Measurements from ENCODE around the gene MT1HL1. TPM values are rescaled to one million over a fixed set of nuclear protein-coding genes. Genes with fewer than 3 reads are reported as not detected.

The MT1HL1 gene
- total RNA-seq, 1 experiment from 2014 or later: not detected

DNA sequence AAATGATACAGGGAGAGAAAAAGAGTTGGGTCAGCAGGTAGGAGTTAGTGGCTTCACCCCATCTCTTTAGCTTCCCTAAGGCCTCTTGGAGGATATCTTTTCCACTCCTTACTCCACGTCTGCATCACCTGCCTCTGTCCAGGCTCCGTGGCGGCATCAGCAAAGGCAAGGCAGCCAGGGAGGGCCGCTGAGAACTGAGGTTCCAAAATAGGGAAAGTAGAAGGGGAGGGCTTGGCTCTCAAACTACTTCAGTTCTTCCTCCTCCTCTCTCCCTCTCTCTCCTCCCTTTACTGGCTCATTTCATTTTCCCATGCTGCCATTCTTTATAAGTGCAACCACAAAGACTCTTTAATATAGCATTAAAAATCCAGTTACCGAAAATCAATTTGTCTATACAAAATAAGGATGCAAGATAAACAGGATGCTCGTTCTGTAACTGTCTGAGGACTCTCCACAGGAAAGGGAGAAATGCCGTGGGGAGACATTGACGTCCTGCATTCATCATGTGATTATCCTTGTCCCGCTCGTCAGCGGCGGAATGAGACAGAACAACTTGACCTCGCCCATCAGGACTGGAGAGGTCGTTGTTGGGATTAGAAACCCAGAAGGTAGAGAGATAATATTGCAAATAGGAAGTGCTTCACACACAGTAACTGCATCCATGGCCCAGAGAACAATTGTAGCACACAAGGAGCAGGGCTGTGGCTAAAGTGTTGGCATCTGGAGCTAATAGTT, 3.1 kb upstream of the MT1HL1 start (continued):
- TF ChIP-seq, protein P1, sequence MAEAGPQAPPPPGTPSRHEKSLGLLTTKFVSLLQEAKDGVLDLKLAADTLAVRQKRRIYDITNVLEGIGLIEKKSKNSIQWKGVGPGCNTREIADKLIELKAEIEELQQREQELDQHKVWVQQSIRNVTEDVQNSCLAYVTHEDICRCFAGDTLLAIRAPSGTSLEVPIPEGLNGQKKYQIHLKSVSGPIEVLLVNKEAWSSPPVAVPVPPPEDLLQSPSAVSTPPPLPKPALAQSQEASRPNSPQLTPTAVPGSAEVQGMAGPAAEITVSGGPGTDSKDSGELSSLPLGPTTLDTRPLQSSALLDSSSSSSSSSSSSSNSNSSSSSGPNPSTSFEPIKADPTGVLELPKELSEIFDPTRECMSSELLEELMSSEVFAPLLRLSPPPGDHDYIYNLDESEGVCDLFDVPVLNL (CRISPR knock-in tag; IDR thresholded peaks at IDR 0.05; ENCODE audit: borderline replicate concordance, low read depth): no peak
- TF ChIP-seq, protein P2, sequence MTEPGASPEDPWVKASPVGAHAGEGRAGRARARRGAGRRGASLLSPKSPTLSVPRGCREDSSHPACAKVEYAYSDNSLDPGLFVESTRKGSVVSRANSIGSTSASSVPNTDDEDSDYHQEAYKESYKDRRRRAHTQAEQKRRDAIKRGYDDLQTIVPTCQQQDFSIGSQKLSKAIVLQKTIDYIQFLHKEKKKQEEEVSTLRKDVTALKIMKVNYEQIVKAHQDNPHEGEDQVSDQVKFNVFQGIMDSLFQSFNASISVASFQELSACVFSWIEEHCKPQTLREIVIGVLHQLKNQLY (CRISPR knock-in tag; IDR thresholded peaks at IDR 0.05): no peak
- TF ChIP-seq ZNF263 (CRISPR knock-in tag; IDR thresholded peaks at IDR 0.05; ENCODE audit: low read depth) (no peak), ZNF671 (CRISPR knock-in tag; IDR thresholded peaks at IDR 0.05) (no peak), MYBL2 (CRISPR knock-in tag; IDR thresholded peaks at IDR 0.05) (no peak), ELF4 (CRISPR knock-in tag; IDR thresholded peaks at IDR 0.05; ENCODE audit: low read depth) (no peak)
- TF ChIP-seq, protein P3, sequence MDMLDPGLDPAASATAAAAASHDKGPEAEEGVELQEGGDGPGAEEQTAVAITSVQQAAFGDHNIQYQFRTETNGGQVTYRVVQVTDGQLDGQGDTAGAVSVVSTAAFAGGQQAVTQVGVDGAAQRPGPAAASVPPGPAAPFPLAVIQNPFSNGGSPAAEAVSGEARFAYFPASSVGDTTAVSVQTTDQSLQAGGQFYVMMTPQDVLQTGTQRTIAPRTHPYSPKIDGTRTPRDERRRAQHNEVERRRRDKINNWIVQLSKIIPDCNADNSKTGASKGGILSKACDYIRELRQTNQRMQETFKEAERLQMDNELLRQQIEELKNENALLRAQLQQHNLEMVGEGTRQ (CRISPR knock-in tag; IDR thresholded peaks at IDR 0.05): no peak
- TF ChIP-seq, protein P4, sequence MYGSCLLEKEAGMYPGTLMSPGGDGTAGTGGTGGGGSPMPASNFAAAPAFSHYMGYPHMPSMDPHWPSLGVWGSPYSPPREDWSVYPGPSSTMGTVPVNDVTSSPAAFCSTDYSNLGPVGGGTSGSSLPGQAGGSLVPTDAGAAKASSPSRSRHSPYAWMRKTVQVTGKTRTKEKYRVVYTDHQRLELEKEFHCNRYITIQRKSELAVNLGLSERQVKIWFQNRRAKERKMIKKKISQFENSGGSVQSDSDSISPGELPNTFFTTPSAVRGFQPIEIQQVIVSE (CRISPR knock-in tag; IDR thresholded peaks at IDR 0.05; ENCODE audit: borderline replicate concordance): no peak
- TF ChIP-seq, protein P5, sequence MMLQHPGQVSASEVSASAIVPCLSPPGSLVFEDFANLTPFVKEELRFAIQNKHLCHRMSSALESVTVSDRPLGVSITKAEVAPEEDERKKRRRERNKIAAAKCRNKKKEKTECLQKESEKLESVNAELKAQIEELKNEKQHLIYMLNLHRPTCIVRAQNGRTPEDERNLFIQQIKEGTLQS (CRISPR knock-in tag; conservative IDR thresholded peaks at IDR 0.05): no peak

DNA sequence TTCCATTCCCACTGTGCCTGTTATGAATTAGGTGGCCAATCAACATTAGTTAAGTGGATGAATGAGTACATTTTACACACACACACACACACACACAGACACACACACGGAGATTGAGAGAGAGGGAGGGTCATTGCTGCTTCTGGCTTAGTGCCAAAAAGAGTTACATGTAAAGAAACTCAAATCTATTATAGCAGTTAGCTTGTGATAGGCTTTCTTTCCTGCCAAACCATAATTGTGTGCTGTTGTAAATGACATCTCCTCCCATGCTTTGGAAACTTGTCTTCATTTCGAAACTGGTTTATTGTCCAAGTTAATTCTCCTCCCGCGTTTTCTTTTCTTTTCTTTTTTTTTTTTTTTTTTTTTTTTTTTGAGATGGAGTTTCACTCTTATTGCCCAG, 1.4 kb upstream of the MT1HL1 start:
- DNase-seq (ENCODE audit: low spot score): no peak
- Mint-ChIP-seq H3K27me3 (ENCODE audit: low read depth) (peaks cover 10% of the 10 kb centered on the region), H3K27ac (no peak overlapping the region), H3K36me3 (no peaks in the 10 kb centered on the region), H3K9me3 (peaks cover 12% of the 10 kb centered on the region), H3K4me1 (peaks cover 27% of the 10 kb centered on the region), H3K4me3 (no peak overlapping the region)
- TF ChIP-seq, protein P6, sequence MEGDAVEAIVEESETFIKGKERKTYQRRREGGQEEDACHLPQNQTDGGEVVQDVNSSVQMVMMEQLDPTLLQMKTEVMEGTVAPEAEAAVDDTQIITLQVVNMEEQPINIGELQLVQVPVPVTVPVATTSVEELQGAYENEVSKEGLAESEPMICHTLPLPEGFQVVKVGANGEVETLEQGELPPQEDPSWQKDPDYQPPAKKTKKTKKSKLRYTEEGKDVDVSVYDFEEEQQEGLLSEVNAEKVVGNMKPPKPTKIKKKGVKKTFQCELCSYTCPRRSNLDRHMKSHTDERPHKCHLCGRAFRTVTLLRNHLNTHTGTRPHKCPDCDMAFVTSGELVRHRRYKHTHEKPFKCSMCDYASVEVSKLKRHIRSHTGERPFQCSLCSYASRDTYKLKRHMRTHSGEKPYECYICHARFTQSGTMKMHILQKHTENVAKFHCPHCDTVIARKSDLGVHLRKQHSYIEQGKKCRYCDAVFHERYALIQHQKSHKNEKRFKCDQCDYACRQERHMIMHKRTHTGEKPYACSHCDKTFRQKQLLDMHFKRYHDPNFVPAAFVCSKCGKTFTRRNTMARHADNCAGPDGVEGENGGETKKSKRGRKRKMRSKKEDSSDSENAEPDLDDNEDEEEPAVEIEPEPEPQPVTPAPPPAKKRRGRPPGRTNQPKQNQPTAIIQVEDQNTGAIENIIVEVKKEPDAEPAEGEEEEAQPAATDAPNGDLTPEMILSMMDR (IDR thresholded peaks at IDR 0.05): no peak
- TF ChIP-seq ZNF671 (CRISPR knock-in tag; IDR thresholded peaks at IDR 0.05) (no peak), RELA (CRISPR knock-in tag; IDR thresholded peaks at IDR 0.05; ENCODE audit: borderline replicate concordance) (no peak), SMAD4 (CRISPR knock-in tag; IDR thresholded peaks at IDR 0.05) (no peak)
- CTCF ChIA-PET: no interaction called here
- ATAC-seq: no peak
- POLR2A ChIA-PET: no interaction called here

DNA sequence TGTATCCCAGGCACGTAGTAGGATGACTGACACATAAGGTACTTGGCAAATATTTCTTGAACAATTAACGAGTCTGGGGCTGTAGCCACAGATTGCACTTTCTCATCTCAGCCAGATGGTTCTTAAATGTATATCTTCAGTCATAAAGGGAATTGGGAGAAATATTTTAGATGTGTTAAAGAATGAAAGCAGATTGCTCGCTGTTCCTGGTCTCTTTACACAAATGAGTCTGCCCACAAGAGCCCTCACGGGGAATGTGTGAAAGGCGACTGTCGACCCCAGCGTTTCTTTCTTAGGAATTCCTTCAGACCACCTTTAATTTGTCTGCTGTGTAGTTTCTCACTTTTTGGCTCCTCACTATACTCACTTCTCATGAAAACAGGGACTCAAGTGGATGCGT, 725 bp downstream of the MT1HL1 start:
- no peak overlapping the region for H3K4me3 Mint-ChIP-seq
- no peaks in the 10 kb centered on the region for H3K36me3 Mint-ChIP-seq
- peaks cover 15% of the 10 kb centered on the region for H3K9me3 Mint-ChIP-seq
- TF ChIP-seq, protein P7, sequence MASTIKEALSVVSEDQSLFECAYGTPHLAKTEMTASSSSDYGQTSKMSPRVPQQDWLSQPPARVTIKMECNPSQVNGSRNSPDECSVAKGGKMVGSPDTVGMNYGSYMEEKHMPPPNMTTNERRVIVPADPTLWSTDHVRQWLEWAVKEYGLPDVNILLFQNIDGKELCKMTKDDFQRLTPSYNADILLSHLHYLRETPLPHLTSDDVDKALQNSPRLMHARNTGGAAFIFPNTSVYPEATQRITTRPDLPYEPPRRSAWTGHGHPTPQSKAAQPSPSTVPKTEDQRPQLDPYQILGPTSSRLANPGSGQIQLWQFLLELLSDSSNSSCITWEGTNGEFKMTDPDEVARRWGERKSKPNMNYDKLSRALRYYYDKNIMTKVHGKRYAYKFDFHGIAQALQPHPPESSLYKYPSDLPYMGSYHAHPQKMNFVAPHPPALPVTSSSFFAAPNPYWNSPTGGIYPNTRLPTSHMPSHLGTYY (CRISPR knock-in tag; IDR thresholded peaks at IDR 0.05): no peak
- no peak for TF ChIP-seq FOXJ3 (CRISPR knock-in tag; IDR thresholded peaks at IDR 0.05; ENCODE audit: borderline replicate concordance)
- TF ChIP-seq CREM (CRISPR knock-in tag; IDR thresholded peaks at IDR 0.05): no peak
- TF ChIP-seq, protein P6 (IDR thresholded peaks at IDR 0.05): no peak
- no peak for TF ChIP-seq NR1H2 (CRISPR knock-in tag; IDR thresholded peaks at IDR 0.05)
- TF ChIP-seq, protein P8, sequence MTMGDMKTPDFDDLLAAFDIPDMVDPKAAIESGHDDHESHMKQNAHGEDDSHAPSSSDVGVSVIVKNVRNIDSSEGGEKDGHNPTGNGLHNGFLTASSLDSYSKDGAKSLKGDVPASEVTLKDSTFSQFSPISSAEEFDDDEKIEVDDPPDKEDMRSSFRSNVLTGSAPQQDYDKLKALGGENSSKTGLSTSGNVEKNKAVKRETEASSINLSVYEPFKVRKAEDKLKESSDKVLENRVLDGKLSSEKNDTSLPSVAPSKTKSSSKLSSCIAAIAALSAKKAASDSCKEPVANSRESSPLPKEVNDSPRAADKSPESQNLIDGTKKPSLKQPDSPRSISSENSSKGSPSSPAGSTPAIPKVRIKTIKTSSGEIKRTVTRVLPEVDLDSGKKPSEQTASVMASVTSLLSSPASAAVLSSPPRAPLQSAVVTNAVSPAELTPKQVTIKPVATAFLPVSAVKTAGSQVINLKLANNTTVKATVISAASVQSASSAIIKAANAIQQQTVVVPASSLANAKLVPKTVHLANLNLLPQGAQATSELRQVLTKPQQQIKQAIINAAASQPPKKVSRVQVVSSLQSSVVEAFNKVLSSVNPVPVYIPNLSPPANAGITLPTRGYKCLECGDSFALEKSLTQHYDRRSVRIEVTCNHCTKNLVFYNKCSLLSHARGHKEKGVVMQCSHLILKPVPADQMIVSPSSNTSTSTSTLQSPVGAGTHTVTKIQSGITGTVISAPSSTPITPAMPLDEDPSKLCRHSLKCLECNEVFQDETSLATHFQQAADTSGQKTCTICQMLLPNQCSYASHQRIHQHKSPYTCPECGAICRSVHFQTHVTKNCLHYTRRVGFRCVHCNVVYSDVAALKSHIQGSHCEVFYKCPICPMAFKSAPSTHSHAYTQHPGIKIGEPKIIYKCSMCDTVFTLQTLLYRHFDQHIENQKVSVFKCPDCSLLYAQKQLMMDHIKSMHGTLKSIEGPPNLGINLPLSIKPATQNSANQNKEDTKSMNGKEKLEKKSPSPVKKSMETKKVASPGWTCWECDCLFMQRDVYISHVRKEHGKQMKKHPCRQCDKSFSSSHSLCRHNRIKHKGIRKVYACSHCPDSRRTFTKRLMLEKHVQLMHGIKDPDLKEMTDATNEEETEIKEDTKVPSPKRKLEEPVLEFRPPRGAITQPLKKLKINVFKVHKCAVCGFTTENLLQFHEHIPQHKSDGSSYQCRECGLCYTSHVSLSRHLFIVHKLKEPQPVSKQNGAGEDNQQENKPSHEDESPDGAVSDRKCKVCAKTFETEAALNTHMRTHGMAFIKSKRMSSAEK (CRISPR knock-in tag; IDR thresholded peaks at IDR 0.05; ENCODE audit: borderline replicate concordance): no peak
- no peak for TF ChIP-seq GABPB1 (CRISPR knock-in tag; IDR thresholded peaks at IDR 0.05)
- TF ChIP-seq TEAD4 (CRISPR knock-in tag; IDR thresholded peaks at IDR 0.05): no peak

More for the DNA sequence above, 725 bp downstream of the MT1HL1 start:
- POLR2A ChIA-PET: no interaction called here
- peaks cover 17% of the 10 kb centered on the region for H3K4me1 Mint-ChIP-seq
- no peak for ATAC-seq
- no peak for DNase-seq (ENCODE audit: low spot score)
- peaks cover 8% of the 10 kb centered on the region for H3K27me3 Mint-ChIP-seq (ENCODE audit: low read depth)
- CTCF ChIA-PET: no interaction called here
- H3K27ac Mint-ChIP-seq: no peak overlapping the region
